Loucy (cell line): Measurements from ENCODE around the gene CPT1C.

ENCODE experiments used
- H2AFZ ChIP-seq: fragments of 200-600 bp; sonication (generic); 2 replicates; pipeline ENCODE4 v1.6.0; 2016; ENCODE audit warnings: antibody characterized with exemption, mild to moderate bottlenecking, low read length, moderate library complexity
- H3F3A ChIP-seq: fragments of 200-600 bp; 2 replicates; pipeline ENCODE4 v1.6.0; 2016; ENCODE audit warnings: antibody characterized with exemption, low read depth, mild to moderate bottlenecking
- H3K27me3 ChIP-seq: fragments of 200-600 bp; sonication (generic); 2 replicates; pipeline ENCODE4 v1.6.1; 2014; ENCODE audit warnings: low read length, mild to moderate bottlenecking; ENCODE audit not compliant: insufficient read depth, poor library complexity, severe bottlenecking
- H3K36me3 ChIP-seq: fragments of 200-600 bp; sonication (generic); 2 replicates; pipeline ENCODE4 v1.6.1; 2016; ENCODE audit warnings: low read length; ENCODE audit not compliant: insufficient read depth
- H3K4me1 ChIP-seq: fragments of 200-600 bp; sonication (generic); 2 replicates; pipeline ENCODE4 v1.5.1; 2014; ENCODE audit warnings: low read length, mild to moderate bottlenecking; ENCODE audit not compliant: insufficient read depth, poor library complexity, severe bottlenecking
- H3K4me2 ChIP-seq: fragments of 200-600 bp; sonication (generic); 2 replicates; pipeline ENCODE4 v1.6.0; 2014; ENCODE audit warnings: antibody characterized with exemption, low read length, low read depth, mild to moderate bottlenecking; ENCODE audit not compliant: poor library complexity, severe bottlenecking
- H3K4me3 ChIP-seq: fragments of 200-600 bp; sonication (generic); 2 replicates; pipeline ENCODE4 v1.5.1; 2014; ENCODE audit warnings: low read length, mild to moderate bottlenecking, mixed read lengths; ENCODE audit not compliant: poor library complexity, severe bottlenecking
- H3K79me2 ChIP-seq: fragments of 200-600 bp; sonication (generic); 2 replicates; pipeline ENCODE4 v1.6.1; 2014; ENCODE audit warnings: low read length; ENCODE audit not compliant: insufficient read depth
- H3K9ac ChIP-seq: fragments of 200-600 bp; sonication (generic); 2 replicates; pipeline ENCODE4 v1.6.0; 2014; ENCODE audit warnings: mild to moderate bottlenecking, low read depth, low read length, moderate library complexity; ENCODE audit not compliant: poor library complexity, severe bottlenecking
- H3K9me2 ChIP-seq: fragments of 200-600 bp; sonication (generic); replicated peaks from 2 replicates; pipeline ENCODE4 v1.6.1; 2016; ENCODE audit warnings: low read depth, low read length, mixed read lengths
- H3K9me3 ChIP-seq: fragments of 200-600 bp; sonication (generic); 2 replicates; pipeline ENCODE4 v1.6.1; 2014; ENCODE audit warnings: mild to moderate bottlenecking, antibody characterized with exemption, low read length, low read depth; ENCODE audit not compliant: insufficient read depth
- H4K20me1 ChIP-seq: fragments of 200-600 bp; sonication (generic); 2 replicates; pipeline ENCODE4 v1.6.0; 2014; ENCODE audit warnings: antibody characterized with exemption, low read length, mild to moderate bottlenecking; ENCODE audit not compliant: insufficient read depth, poor library complexity, severe bottlenecking
- EZH2phosphoT487 ChIP-seq: fragments of 200-600 bp; IDR thresholded peaks from 2 replicates; pipeline ENCODE4 v1.6.1; 2018; ENCODE audit warnings: antibody characterized with exemption, mild to moderate bottlenecking, moderate library complexity, borderline replicate concordance
- TF ChIP-seq, protein P1 (sequence below): fragments of 200-600 bp; sonication (generic); conservative IDR thresholded peaks from 2 replicates; pipeline ENCODE4 v1.5.1; 2014; ENCODE audit warnings: mild to moderate bottlenecking, antibody characterized with exemption, low read length

CPT1C gene

DNA sequence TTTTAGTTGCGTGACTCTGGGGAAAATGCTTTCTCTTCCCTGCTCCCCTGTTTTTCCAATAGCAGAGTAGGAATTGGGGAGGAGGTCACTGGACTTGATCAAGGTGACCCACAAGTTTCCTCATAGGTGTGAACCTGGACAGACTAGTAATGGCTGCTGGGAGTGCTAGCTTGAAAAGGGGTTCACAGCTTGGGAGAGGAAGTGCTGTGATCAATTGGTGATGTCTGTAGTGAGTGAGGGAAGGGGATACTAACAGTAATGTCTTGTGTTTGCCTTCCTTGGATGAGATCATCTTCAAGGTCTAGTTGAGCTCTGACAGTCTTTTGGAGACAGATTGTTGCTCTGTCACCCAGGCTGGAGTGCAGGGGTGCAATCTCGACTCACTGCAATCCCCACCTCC is 23.4 kb upstream of the CPT1C start:
- H3K36me3 ChIP-seq = peaks cover 5% of the 10 kb centered on the region; the same call in 1 of the 2 replicates
- H3K9me3 ChIP-seq = no peaks in the 10 kb centered on the region
- H3K4me1 ChIP-seq = peaks cover 21% of the 10 kb centered on the region
- H2AFZ ChIP-seq = no peak overlapping the region
- no peaks in the 10 kb centered on the region for H3K9me2 ChIP-seq
- no peaks in the 10 kb centered on the region for H3F3A ChIP-seq
- H3K4me3 ChIP-seq = peak overlapping the region; percentile 97
- TF ChIP-seq EZH2phosphoT487 = no peak
- TF ChIP-seq, protein P1, sequence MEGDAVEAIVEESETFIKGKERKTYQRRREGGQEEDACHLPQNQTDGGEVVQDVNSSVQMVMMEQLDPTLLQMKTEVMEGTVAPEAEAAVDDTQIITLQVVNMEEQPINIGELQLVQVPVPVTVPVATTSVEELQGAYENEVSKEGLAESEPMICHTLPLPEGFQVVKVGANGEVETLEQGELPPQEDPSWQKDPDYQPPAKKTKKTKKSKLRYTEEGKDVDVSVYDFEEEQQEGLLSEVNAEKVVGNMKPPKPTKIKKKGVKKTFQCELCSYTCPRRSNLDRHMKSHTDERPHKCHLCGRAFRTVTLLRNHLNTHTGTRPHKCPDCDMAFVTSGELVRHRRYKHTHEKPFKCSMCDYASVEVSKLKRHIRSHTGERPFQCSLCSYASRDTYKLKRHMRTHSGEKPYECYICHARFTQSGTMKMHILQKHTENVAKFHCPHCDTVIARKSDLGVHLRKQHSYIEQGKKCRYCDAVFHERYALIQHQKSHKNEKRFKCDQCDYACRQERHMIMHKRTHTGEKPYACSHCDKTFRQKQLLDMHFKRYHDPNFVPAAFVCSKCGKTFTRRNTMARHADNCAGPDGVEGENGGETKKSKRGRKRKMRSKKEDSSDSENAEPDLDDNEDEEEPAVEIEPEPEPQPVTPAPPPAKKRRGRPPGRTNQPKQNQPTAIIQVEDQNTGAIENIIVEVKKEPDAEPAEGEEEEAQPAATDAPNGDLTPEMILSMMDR = no peak
- H3K9ac ChIP-seq = peak overlapping the region; percentile 91
- H4K20me1 ChIP-seq = peaks cover 17% of the 10 kb centered on the region
- H3K79me2 ChIP-seq = peaks cover 42% of the 10 kb centered on the region
- peak overlapping the region; percentile 93 for H3K4me2 ChIP-seq
- H3K27me3 ChIP-seq = no peaks in the 10 kb centered on the region

DNA sequence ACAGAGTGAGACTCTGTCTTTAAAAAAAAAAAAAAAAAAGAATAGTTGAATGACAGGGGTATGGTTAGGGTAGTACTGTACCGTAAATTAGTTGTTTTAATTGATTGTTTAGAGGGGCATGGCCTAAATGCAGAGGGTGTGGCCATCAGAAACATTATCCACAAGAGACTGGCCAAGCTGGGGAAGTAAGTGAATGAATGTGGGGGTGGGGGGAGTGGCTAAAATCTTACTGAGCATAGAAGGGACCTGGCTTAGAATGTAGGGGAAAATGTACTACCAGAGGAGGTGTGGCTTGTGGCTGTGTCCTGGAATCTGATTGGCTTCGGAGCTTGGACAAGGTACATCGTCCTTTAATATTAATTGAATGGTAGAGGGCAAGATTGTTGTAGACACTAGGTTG is 21.4 kb upstream of the CPT1C start:
- no peaks in the 10 kb centered on the region for H3K9me3 ChIP-seq
- TF ChIP-seq EZH2phosphoT487 = no peak
- TF ChIP-seq, protein P1 = no peak
- peaks cover 6% of the 10 kb centered on the region for H4K20me1 ChIP-seq
- no peak overlapping the region for H3K9ac ChIP-seq
- peaks cover 16% of the 10 kb centered on the region for H3K4me1 ChIP-seq
- no peaks in the 10 kb centered on the region; the same call in 1 of the 2 replicates for H3K36me3 ChIP-seq
- no peak overlapping the region for H3K4me3 ChIP-seq
- H2AFZ ChIP-seq = no peak overlapping the region
- H3K9me2 ChIP-seq = no peaks in the 10 kb centered on the region
- no peaks in the 10 kb centered on the region for H3K27me3 ChIP-seq
- peaks cover 23% of the 10 kb centered on the region for H3K79me2 ChIP-seq
- no peaks in the 10 kb centered on the region for H3F3A ChIP-seq
- no peak overlapping the region for H3K4me2 ChIP-seq

DNA sequence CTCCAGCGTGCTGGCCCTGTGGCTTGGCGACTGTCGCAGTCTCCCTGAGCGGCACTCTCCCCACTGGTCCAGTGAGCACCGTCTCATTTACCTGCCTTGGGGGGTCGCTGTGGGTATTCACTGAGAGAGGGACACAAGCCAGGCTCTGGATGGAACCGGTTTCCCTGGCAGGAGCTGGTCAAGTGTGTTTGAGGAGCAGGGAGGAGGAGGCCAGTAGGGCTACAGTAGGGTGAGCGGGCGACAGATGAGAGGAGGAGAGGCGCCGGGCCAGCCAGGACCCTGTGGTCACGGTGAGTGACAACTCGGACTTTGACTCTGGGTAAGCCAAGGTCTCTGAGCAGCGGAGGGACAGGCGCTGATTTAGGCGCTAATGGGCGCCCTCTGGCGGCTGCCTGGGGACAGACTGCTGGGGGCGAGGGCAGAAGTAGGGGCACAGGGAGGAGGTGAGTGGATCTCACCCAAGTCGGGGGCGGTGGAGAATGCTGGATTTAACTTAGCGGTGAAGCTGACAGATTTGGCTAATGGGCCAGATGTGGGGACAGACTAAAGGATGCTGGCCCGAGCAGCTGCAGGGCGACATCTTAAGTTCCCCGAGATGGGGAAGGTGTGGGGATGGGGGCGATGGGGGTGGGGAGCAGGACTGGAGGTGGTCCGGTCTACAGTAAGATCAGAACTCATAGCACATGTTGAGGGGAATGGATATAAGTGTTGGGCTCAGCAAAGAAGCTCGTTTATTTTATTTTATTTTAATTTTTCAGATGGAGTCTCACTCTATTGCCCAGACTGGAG is 18.6 kb upstream of the CPT1C start:
- no peak overlapping the region for H3K9ac ChIP-seq
- peaks cover 2% of the 10 kb centered on the region for H3K79me2 ChIP-seq
- no peaks in the 10 kb centered on the region; the same call in 1 of the 2 replicates for H3K36me3 ChIP-seq
- no peaks in the 10 kb centered on the region for H3K9me3 ChIP-seq
- peaks cover 2% of the 10 kb centered on the region for H3K27me3 ChIP-seq
- peaks cover 3% of the 10 kb centered on the region; the same call in 1 of the 2 replicates for H3F3A ChIP-seq
- peaks cover 7% of the 10 kb centered on the region for H3K4me1 ChIP-seq
- peaks cover 2% of the 10 kb centered on the region for H4K20me1 ChIP-seq
- TF ChIP-seq EZH2phosphoT487 = no peak
- TF ChIP-seq, protein P1 = peak; percentile 86
- H3K9me2 ChIP-seq = no peaks in the 10 kb centered on the region
- no peak overlapping the region for H3K4me3 ChIP-seq
- H3K4me2 ChIP-seq = no peak overlapping the region
- H2AFZ ChIP-seq = no peak overlapping the region
